Panc1 (cell line): Measurements from ENCODE around the gene HSD17B3. TPM values are rescaled to one million over a fixed set of nuclear protein-coding genes. Genes with fewer than 3 reads are reported as not detected.

Source experiments
- ATAC-seq: fragments of 200-7000 bp; cut with Tn5 transposase; 2 replicates; pipeline ENCODE4 v1.9.1; 2020; ENCODE audit warnings: mild to moderate bottlenecking, moderate library complexity
- BruUV-seq: library from RNA; stranded (reverse); fragments of 400-500 nt; replicated peaks from 2 replicates; lab custom pipeline; 2021; lab: Mats Ljungman, UMichigan
- CTCF ChIA-PET: fragments of 300-600 bp; sonication (Branson Sonifier 250); formaldehyde crosslinking; loops from one replicate; lab custom pipeline; 2022; ENCODE audit warnings: antibody characterized with exemption; lab: Charles Lee
- POLR2A ChIA-PET: fragments of 300-600 bp; sonication (Branson Sonifier 250); formaldehyde crosslinking; loops from one replicate; lab custom pipeline; 2022; ENCODE audit warnings: antibody characterized with exemption; lab: Charles Lee
- DNase-seq: peaks from one replicate; pipeline ENCODE4 v3.0.0-alpha.2; 2010; ENCODE audit warnings: low read depth, low spot score
- H3K27ac ChIP-seq: 2 replicates; pipeline ENCODE4 v1.5.1; 2011; ENCODE audit warnings: mild to moderate bottlenecking, low read length, inconsistent platforms
- H3K27me3 ChIP-seq: fragments of 200-500 bp; sonication (Bioruptor generic); 2 replicates; pipeline ENCODE4 v1.6.0; 2014; ENCODE audit warnings: low read length, inconsistent platforms; ENCODE audit not compliant: control insufficient read depth, insufficient read depth
- H3K36me3 ChIP-seq: fragments of 200-500 bp; sonication (Bioruptor generic); 2 replicates; pipeline ENCODE4 v1.5.1; 2014; ENCODE audit warnings: inconsistent platforms, mild to moderate bottlenecking, low read length, moderate library complexity; ENCODE audit not compliant: control insufficient read depth, insufficient read depth
- H3K4me1 ChIP-seq: 2 replicates; pipeline ENCODE4 v1.5.1; 2011; ENCODE audit warnings: inconsistent platforms, mild to moderate bottlenecking, low read length, moderate library complexity; ENCODE audit not compliant: control insufficient read depth, insufficient read depth
- H3K4me3 ChIP-seq, 2 experiments: 2 replicates each; pipeline ENCODE4 v1.5.1; 2011 to 2012; ENCODE audit warnings: low read depth in 2 of 2, low read length in 2 of 2, mild to moderate bottlenecking in 2 of 2, inconsistent platforms in 1 of 2, moderate library complexity in 1 of 2
- H3K9me3 ChIP-seq: fragments of 200-500 bp; sonication (Bioruptor generic); 2 replicates; pipeline ENCODE4 v1.5.1; 2014; ENCODE audit warnings: low read depth, mild to moderate bottlenecking, inconsistent platforms, low read length, moderate library complexity; ENCODE audit not compliant: control insufficient read depth, insufficient read depth
- POLR2AphosphoS5 ChIP-seq: IDR thresholded peaks from 2 replicates; pipeline ENCODE4 v1.6.1; 2012; ENCODE audit warnings: mild to moderate bottlenecking, low read depth, low read length, moderate library complexity
- SIN3A ChIP-seq: IDR thresholded peaks from 2 replicates; pipeline ENCODE4 v1.6.1; 2012; ENCODE audit warnings: low read depth, mild to moderate bottlenecking, low read length, moderate library complexity, borderline replicate concordance; ENCODE audit not compliant: insufficient read depth
- TCF7L2 ChIP-seq: IDR thresholded peaks from 2 replicates; pipeline ENCODE4 v1.6.1; 2011; ENCODE audit warnings: mild to moderate bottlenecking, low read depth, low read length, inconsistent platforms
- in situ Hi-C: cut with HindIII; loops from 2 replicates; pipeline ENCODE4 v1.10.0; 2016; ENCODE audit warnings: low sequenced_read_pairs, low pct_unique_long_range_greater_than_20kb
- intact Hi-C: fragments of 100-400 bp; cut with micrococcal nuclease; formaldehyde crosslinking; loops from one replicate; pipeline ENCODE4 v1.10.0; 2022; ENCODE audit not compliant: unreplicated experiment
- total RNA-seq: library from RNA; stranded (reverse); gene quantifications from one replicate; pipeline ENCODE4 v1.2.1, GENCODE V29; 2021; ENCODE audit not compliant: unreplicated experiment
- TF ChIP-seq, protein P1 (sequence below): fragments of 450-650 bp; IDR thresholded peaks from 2 replicates; pipeline ENCODE4 v1.5.1; 2017; ENCODE audit warnings: mild to moderate bottlenecking
- TF ChIP-seq, protein P2 (sequence below), 2 experiments: IDR thresholded peaks; 2 replicates each; pipeline ENCODE4 v1.6.1; 2011 to 2012; ENCODE audit warnings: low read depth in 2 of 2, control low read depth in 1 of 2, low read length in 1 of 2, mild to moderate bottlenecking in 1 of 2, moderate library complexity in 1 of 2; ENCODE audit not compliant: insufficient read depth in 1 of 2

The HSD17B3 gene
- total RNA-seq, 1 experiment from 2014 or later, result 0.39 TPM

DNA sequence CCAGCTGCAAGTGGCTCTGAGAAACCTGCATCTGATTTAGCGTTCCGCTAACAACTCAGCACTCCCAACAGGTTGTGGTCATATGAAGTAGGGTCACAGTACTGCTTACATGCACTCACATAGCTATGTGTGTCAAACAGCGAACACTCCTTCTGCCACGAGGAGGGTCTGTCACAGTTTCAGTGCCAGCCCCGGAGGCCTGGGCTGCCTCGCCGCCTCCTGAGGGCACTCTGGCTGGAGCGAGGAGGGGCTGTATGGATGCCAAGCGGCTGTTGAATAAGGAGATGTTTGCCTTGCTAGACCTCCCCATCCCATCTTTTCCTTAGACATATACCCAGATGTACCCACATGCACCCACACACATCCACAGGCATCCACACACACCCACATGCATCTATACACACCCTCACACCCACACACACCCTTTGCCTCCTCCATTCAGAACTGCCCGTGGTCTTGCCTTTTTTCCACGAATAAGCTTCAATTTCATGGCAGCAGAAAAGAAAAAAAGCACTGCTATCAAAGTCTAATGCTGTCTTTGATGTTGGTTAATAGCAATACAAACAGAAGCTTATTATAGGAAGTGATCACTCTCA is 95.7 kb downstream of the HSD17B3 start:
- H3K9me3 ChIP-seq, result no peaks in the 10 kb centered on the region
- no peak overlapping the region for H3K27ac ChIP-seq
- in situ Hi-C loops (no loop called here), intact Hi-C loops (no loop called here)
- ChIA-PET CTCF (no interaction called here), POLR2A (no interaction called here)
- no peak for TF ChIP-seq SIN3A
- TF ChIP-seq POLR2AphosphoS5, result no peak
- TF ChIP-seq, protein P1, sequence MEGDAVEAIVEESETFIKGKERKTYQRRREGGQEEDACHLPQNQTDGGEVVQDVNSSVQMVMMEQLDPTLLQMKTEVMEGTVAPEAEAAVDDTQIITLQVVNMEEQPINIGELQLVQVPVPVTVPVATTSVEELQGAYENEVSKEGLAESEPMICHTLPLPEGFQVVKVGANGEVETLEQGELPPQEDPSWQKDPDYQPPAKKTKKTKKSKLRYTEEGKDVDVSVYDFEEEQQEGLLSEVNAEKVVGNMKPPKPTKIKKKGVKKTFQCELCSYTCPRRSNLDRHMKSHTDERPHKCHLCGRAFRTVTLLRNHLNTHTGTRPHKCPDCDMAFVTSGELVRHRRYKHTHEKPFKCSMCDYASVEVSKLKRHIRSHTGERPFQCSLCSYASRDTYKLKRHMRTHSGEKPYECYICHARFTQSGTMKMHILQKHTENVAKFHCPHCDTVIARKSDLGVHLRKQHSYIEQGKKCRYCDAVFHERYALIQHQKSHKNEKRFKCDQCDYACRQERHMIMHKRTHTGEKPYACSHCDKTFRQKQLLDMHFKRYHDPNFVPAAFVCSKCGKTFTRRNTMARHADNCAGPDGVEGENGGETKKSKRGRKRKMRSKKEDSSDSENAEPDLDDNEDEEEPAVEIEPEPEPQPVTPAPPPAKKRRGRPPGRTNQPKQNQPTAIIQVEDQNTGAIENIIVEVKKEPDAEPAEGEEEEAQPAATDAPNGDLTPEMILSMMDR, result no peak
- no peak for TF ChIP-seq TCF7L2
- TF ChIP-seq, protein P2, sequence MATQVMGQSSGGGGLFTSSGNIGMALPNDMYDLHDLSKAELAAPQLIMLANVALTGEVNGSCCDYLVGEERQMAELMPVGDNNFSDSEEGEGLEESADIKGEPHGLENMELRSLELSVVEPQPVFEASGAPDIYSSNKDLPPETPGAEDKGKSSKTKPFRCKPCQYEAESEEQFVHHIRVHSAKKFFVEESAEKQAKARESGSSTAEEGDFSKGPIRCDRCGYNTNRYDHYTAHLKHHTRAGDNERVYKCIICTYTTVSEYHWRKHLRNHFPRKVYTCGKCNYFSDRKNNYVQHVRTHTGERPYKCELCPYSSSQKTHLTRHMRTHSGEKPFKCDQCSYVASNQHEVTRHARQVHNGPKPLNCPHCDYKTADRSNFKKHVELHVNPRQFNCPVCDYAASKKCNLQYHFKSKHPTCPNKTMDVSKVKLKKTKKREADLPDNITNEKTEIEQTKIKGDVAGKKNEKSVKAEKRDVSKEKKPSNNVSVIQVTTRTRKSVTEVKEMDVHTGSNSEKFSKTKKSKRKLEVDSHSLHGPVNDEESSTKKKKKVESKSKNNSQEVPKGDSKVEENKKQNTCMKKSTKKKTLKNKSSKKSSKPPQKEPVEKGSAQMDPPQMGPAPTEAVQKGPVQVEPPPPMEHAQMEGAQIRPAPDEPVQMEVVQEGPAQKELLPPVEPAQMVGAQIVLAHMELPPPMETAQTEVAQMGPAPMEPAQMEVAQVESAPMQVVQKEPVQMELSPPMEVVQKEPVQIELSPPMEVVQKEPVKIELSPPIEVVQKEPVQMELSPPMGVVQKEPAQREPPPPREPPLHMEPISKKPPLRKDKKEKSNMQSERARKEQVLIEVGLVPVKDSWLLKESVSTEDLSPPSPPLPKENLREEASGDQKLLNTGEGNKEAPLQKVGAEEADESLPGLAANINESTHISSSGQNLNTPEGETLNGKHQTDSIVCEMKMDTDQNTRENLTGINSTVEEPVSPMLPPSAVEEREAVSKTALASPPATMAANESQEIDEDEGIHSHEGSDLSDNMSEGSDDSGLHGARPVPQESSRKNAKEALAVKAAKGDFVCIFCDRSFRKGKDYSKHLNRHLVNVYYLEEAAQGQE (IDR thresholded peaks at IDR 0.05; ENCODE audit: insufficient read depth in 1 of 2, low read depth in 2 of 2, low read length in 1 of 2), result no peak
- H3K36me3 ChIP-seq, result no peaks in the 10 kb centered on the region
- DNase-seq (no peak), ATAC-seq (no peak)
- no peaks in the 10 kb centered on the region for H3K27me3 ChIP-seq
- no peak overlapping the region for H3K4me3 ChIP-seq
- H3K4me1 ChIP-seq, result no peaks in the 10 kb centered on the region
- no TSS peak for BruUV-seq

DNA sequence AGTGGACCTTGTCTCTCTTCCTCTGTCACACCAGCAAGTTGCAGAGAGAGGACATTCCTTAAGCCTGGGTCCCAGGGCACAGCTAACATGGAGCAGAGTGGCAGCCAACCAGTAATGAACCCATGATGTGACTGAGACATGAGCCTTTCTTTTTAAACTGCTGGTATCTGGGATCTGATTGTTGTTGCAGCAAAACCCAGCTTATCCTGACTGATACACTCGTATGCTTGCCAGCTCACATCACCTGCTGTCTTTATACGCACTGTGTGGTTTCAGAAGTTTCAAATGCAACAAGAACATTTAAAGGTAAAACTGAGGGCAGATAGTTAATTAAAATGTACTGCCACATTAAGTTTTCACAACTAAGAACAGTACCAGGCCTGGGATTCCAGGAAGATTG is 97.1 kb downstream of the HSD17B3 start:
- H3K9me3 ChIP-seq, result no peaks in the 10 kb centered on the region
- in situ Hi-C loops (no loop called here), intact Hi-C loops (no loop called here)
- POLR2A ChIA-PET, result no interaction called here
- H3K27ac ChIP-seq, result no peak overlapping the region
- TF ChIP-seq SIN3A, result no peak
- TF ChIP-seq, protein P2 (IDR thresholded peaks at IDR 0.05; ENCODE audit: insufficient read depth in 1 of 2, low read depth in 2 of 2, low read length in 1 of 2), result no peak
- no peak for TF ChIP-seq TCF7L2
- no peak for TF ChIP-seq POLR2AphosphoS5
- TF ChIP-seq, protein P1, result no peak
- ATAC-seq (no peak), DNase-seq (no peak)
- CTCF ChIA-PET, result no interaction called here
- no peak overlapping the region for H3K4me3 ChIP-seq
- H3K4me1 ChIP-seq, result no peaks in the 10 kb centered on the region
- no peaks in the 10 kb centered on the region for H3K36me3 ChIP-seq
- no peaks in the 10 kb centered on the region for H3K27me3 ChIP-seq
- no TSS peak for BruUV-seq
